HCT116 (cell line): ENCODE data around the gene STK36. TPM values are rescaled to one million over a fixed set of nuclear protein-coding genes. Genes with fewer than 3 reads are reported as not detected.

Experiments used
- ATAC-seq: fragments of 200-7000 bp; cut with Tn5 transposase; 2 replicates; pipeline ENCODE4 v1.9.1; 2020; ENCODE audit warnings: mild to moderate bottlenecking, moderate library complexity
- BruUV-seq: library from RNA; stranded (reverse); fragments of 400-500 nt; replicated peaks from 2 replicates; lab custom pipeline; 2021; lab: Mats Ljungman, UMichigan
- CTCF ChIA-PET: fragments of 300-600 bp; sonication (Branson Sonifier 250); formaldehyde crosslinking; loops from one replicate; lab custom pipeline; 2021; ENCODE audit warnings: antibody characterized with exemption; lab: Charles Lee
- POLR2A ChIA-PET: fragments of 300-600, 350-600 bp; sonication (Branson Sonifier 250); formaldehyde crosslinking; loops from one replicate; lab custom pipeline; 2021; ENCODE audit warnings: antibody characterized with exemption; lab: Charles Lee
- RAD21 ChIA-PET, 2 experiments: fragments of 300-600 bp; sonication (Branson Sonifier 250); formaldehyde crosslinking; loops; one replicate each; lab custom pipeline; 2023; ENCODE audit warnings: low total read pairs in 2 of 2; ENCODE audit not compliant: uncharacterized antibody in 2 of 2, unreplicated experiment in 2 of 2, low non-redundant PET in 1 of 2; lab: Charles Lee
- DNase-seq: peaks from one replicate; pipeline ENCODE4 v3.0.0-alpha.2; 2010; ENCODE audit warnings: low read depth, low spot score
- H2AFZ ChIP-seq: fragments of 200-600 bp; shearing (Covaris generic), sonication (generic); 2 replicates; pipeline ENCODE4 v1.6.1; 2017; ENCODE audit warnings: low read depth, mixed run types, mixed read lengths, antibody characterized with exemption, low read length; ENCODE audit not compliant: poor library complexity, severe bottlenecking
- H3K27ac ChIP-seq: 2 replicates; pipeline ENCODE4 v1.5.1; 2012; ENCODE audit warnings: low read depth, low read length
- H3K27me3 ChIP-seq: fragments of 200-600 bp; sonication (generic); 2 replicates; pipeline ENCODE4 v1.6.1; 2016; ENCODE audit warnings: mixed run types, low read length, mixed read lengths; ENCODE audit not compliant: insufficient read depth
- H3K36me3 ChIP-seq, 2 experiments: fragments of 200-500 bp in 1 of 2; fragments of 200-600 bp in 1 of 2; sonication (Bioruptor generic) in 1 of 2; sonication (generic) in 1 of 2; 2 replicates each; pipeline versions ENCODE4 v1.5.1 to v1.6.1; 2014 to 2016; ENCODE audit warnings: low read length in 2 of 2, inconsistent platforms in 1 of 2, mixed read lengths in 1 of 2, mixed run types in 1 of 2; ENCODE audit not compliant: insufficient read depth in 2 of 2, control insufficient read depth in 1 of 2
- H3K4me1 ChIP-seq, 2 experiments: fragments of 200-600 bp in 1 of 2; sonication (generic) in 1 of 2; 2 replicates each; pipeline versions ENCODE4 v1.5.1 to v1.6.1; 2012 to 2017; ENCODE audit warnings: low read length in 2 of 2, inconsistent platforms in 1 of 2, mild to moderate bottlenecking in 1 of 2, mixed read lengths in 1 of 2, mixed run types in 1 of 2, moderate library complexity in 1 of 2; ENCODE audit not compliant: insufficient read depth in 2 of 2, control insufficient read depth in 1 of 2
- H3K4me2 ChIP-seq: fragments of 200-600 bp; sonication (generic); 2 replicates; pipeline ENCODE4 v1.6.1; 2017; ENCODE audit warnings: mixed run types, low read length, mixed read lengths
- H3K4me3 ChIP-seq, 2 experiments: fragments of 200-600 bp in 1 of 2; sonication (generic) in 1 of 2; replicated peaks in 1 of 2; 2 replicates each; pipeline ENCODE4 v1.5.1; 2011 to 2016; ENCODE audit warnings: low read length in 2 of 2, control low read depth in 1 of 2, low read depth in 1 of 2, mild to moderate bottlenecking in 1 of 2, mixed read lengths in 1 of 2, mixed run types in 1 of 2
- H3K79me2 ChIP-seq: fragments of 200-600 bp; sonication (generic); 2 replicates; pipeline ENCODE4 v1.6.1; 2017; ENCODE audit warnings: mild to moderate bottlenecking, mixed run types, low read length, moderate library complexity, mixed read lengths; ENCODE audit not compliant: insufficient read depth
- H3K9ac ChIP-seq: fragments of 200-600 bp; sonication (generic); 2 replicates; pipeline ENCODE4 v1.6.1; 2016; ENCODE audit warnings: low read length, mixed read lengths
- H3K9me2 ChIP-seq: fragments of 200-600 bp; sonication (generic), shearing (Covaris generic); 2 replicates; pipeline ENCODE4 v1.6.1; 2017; ENCODE audit warnings: mixed run types, mild to moderate bottlenecking, moderate library complexity; ENCODE audit not compliant: insufficient read depth
- H3K9me3 ChIP-seq, 2 experiments: fragments of 200-500 bp in 1 of 2; fragments of 200-600 bp in 1 of 2; sonication (Bioruptor generic) in 1 of 2; sonication (generic) in 1 of 2; 2 replicates each; pipeline ENCODE4 v1.6.1; 2014 to 2017; ENCODE audit warnings: low read length in 2 of 2, mixed read lengths in 2 of 2, inconsistent platforms in 1 of 2, low read depth in 1 of 2, mild to moderate bottlenecking in 1 of 2, mixed run types in 1 of 2, moderate library complexity in 1 of 2; ENCODE audit not compliant: control insufficient read depth in 1 of 2, insufficient read depth in 1 of 2
- H4K20me1 ChIP-seq: fragments of 200-600 bp; sonication (generic), shearing (Covaris generic); 2 replicates; pipeline ENCODE4 v1.6.1; 2017; ENCODE audit warnings: mixed run types, mild to moderate bottlenecking, moderate library complexity; ENCODE audit not compliant: insufficient read depth
- EGR1 ChIP-seq: IDR thresholded peaks from 2 replicates; pipeline ENCODE4 v1.6.1; 2012; ENCODE audit warnings: low read depth
- ELF1 ChIP-seq: IDR thresholded peaks from 2 replicates; pipeline ENCODE4 v1.6.1; 2012; ENCODE audit warnings: low read depth, borderline replicate concordance
- EZH2phosphoT487 ChIP-seq: fragments of 200-600 bp; IDR thresholded peaks from 2 replicates; pipeline ENCODE4 v1.6.1; 2018; ENCODE audit warnings: antibody characterized with exemption, borderline replicate concordance
- FOSL1 ChIP-seq: IDR thresholded peaks from 2 replicates; pipeline ENCODE4 v1.6.1; 2012; ENCODE audit warnings: low read depth
- JUND ChIP-seq: IDR thresholded peaks from 2 replicates; pipeline ENCODE4 v1.6.1; 2012
- POLR2AphosphoS5 ChIP-seq: IDR thresholded peaks from 2 replicates; pipeline ENCODE4 v1.6.1; 2011; ENCODE audit warnings: mild to moderate bottlenecking, low read depth, low read length, moderate library complexity
- REST ChIP-seq: IDR thresholded peaks from 2 replicates; pipeline ENCODE4 v1.6.1; 2012; ENCODE audit warnings: low read depth
- SIN3A ChIP-seq: IDR thresholded peaks from 2 replicates; pipeline ENCODE4 v1.6.1; 2012; ENCODE audit warnings: low read depth
- SRF ChIP-seq: IDR thresholded peaks from 2 replicates; pipeline ENCODE4 v1.6.1; 2012; ENCODE audit warnings: low read depth
- ZBTB33 ChIP-seq: IDR thresholded peaks from 2 replicates; pipeline ENCODE4 v1.6.1; 2011; ENCODE audit warnings: mild to moderate bottlenecking, low read length, moderate library complexity; ENCODE audit not compliant: insufficient replicate concordance; ENCODE audit errors: extremely low read depth
- ZNF274 ChIP-seq: fragments of 200-500 bp; sonication (Bioruptor generic); IDR thresholded peaks from 2 replicates; pipeline ENCODE4 v1.6.1; 2014; ENCODE audit warnings: mild to moderate bottlenecking, low read depth, low read length, inconsistent platforms
- intact Hi-C: fragments of 100-400 bp; cut with micrococcal nuclease; formaldehyde crosslinking; loops from 2 replicates; pipeline ENCODE4 v1.10.0; 2022
- total RNA-seq: library from RNA; stranded (reverse); gene quantifications from one replicate; pipeline ENCODE4 v1.2.1, GENCODE V29; 2021; ENCODE audit not compliant: unreplicated experiment
- TF ChIP-seq, protein P1 (sequence below), 3 experiments: fragments of 200-600 bp in 1 of 3; sonication (generic) in 1 of 3; IDR thresholded peaks in 2 of 3; conservative IDR thresholded peaks in 1 of 3; 2 replicates each; pipeline ENCODE4 v1.5.1; 2012 to 2017; ENCODE audit warnings: low read depth in 2 of 3, low read length in 2 of 3, antibody characterized with exemption in 1 of 3, borderline replicate concordance in 1 of 3, control low read depth in 1 of 3, mild to moderate bottlenecking in 1 of 3, mixed read lengths in 1 of 3, mixed run types in 1 of 3, moderate library complexity in 1 of 3; ENCODE audit not compliant: insufficient read depth in 1 of 3
- TF ChIP-seq, protein P2 (sequence below): IDR thresholded peaks from 2 replicates; pipeline ENCODE4 v1.6.1; 2012

The STK36 gene
- total RNA-seq, 1 experiment from 2014 or later = 45.5 TPM

DNA sequence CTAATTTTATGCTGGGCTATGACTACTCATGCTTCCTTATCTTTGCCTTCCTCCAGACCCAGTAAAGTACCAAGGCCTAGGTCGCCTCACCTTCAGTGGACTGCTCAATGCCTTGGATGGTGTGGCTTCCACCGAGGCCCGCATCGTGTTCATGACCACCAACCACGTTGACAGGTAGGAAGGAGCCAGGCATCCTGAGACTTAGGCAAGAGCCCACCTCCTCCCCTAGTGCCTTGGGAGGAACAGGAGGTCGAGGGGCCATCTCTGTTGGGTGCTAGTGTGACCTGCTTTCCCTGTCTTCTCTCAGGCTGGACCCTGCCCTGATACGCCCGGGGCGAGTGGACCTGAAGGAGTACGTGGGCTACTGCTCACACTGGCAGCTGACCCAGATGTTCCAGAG is 9.1 kb upstream of the STK36 start:
- H3K27ac ChIP-seq = no peak overlapping the region
- peaks cover 27% of the 10 kb centered on the region for H3K79me2 ChIP-seq
- H3K9me2 ChIP-seq = no peaks in the 10 kb centered on the region
- DNase-seq (no peak), ATAC-seq (no peak)
- H3K4me3 ChIP-seq = no peak overlapping the region
- TF ChIP-seq FOSL1 (no peak), ZNF274 (no peak), ELF1 (no peak), SIN3A (no peak), POLR2AphosphoS5 (no peak), JUND (no peak)
- TF ChIP-seq, protein P1, sequence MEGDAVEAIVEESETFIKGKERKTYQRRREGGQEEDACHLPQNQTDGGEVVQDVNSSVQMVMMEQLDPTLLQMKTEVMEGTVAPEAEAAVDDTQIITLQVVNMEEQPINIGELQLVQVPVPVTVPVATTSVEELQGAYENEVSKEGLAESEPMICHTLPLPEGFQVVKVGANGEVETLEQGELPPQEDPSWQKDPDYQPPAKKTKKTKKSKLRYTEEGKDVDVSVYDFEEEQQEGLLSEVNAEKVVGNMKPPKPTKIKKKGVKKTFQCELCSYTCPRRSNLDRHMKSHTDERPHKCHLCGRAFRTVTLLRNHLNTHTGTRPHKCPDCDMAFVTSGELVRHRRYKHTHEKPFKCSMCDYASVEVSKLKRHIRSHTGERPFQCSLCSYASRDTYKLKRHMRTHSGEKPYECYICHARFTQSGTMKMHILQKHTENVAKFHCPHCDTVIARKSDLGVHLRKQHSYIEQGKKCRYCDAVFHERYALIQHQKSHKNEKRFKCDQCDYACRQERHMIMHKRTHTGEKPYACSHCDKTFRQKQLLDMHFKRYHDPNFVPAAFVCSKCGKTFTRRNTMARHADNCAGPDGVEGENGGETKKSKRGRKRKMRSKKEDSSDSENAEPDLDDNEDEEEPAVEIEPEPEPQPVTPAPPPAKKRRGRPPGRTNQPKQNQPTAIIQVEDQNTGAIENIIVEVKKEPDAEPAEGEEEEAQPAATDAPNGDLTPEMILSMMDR (IDR thresholded peaks at IDR 0.05 in 2 of 3, conservative IDR thresholded peaks at IDR 0.05 in 1 of 3; ENCODE audit: borderline replicate concordance in 1 of 3, insufficient read depth in 1 of 3, low read depth in 2 of 3, low read length in 2 of 3) = no peak
- H3K27me3 ChIP-seq = no peaks in the 10 kb centered on the region
- no peaks in the 10 kb centered on the region; the same call in 1 of the 2 replicates for H4K20me1 ChIP-seq
- peaks cover 0 to 16% of the 10 kb centered on the region in 2 experiments; a peak in 2 of 4 replicates for H3K4me1 ChIP-seq
- no TSS peak for BruUV-seq
- H3K9me3 ChIP-seq = no peaks in the 10 kb centered on the region
- peaks cover 37 to 49% of the 10 kb centered on the region in 2 experiments for H3K36me3 ChIP-seq
- ChIA-PET CTCF (no interaction called here), RAD21 (no interaction called here), POLR2A (no interaction called here)
- H2AFZ ChIP-seq = no peak overlapping the region
- no peak overlapping the region for H3K9ac ChIP-seq
- no peak overlapping the region for H3K4me2 ChIP-seq
- intact Hi-C loops = no loop called here

DNA sequence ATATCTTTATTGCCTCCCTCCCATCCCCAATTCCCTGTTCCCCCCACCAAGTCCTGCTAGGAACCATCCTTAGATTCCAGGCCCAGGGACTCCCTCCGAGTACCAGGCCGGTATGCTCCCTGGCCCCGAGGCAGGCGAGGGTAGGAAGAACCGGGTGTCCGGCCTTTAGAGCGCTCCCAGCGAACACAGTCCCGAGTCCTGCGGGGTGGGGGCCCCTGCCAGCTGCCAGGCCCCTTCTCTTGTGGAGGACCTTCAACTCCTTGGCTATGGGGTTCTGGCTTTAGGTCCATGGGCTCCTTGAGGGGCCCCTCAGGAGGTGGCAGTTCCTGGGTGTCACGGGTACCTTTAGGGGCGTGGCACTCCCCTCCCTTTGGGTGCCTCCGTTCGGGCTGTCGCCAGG is 8.0 kb upstream of the STK36 start:
- ChIA-PET RAD21 (no interaction called here), POLR2A (no interaction called here), CTCF (no interaction called here)
- peaks cover 20% of the 10 kb centered on the region for H3K79me2 ChIP-seq
- peaks cover 0 to 9% of the 10 kb centered on the region in 2 experiments; a peak in 2 of 4 replicates for H3K4me1 ChIP-seq
- H4K20me1 ChIP-seq = no peaks in the 10 kb centered on the region
- DNase-seq (no peak), ATAC-seq (no peak)
- no peaks in the 10 kb centered on the region for H3K27me3 ChIP-seq
- BruUV-seq = no TSS peak
- H3K9me3 ChIP-seq = no peaks in the 10 kb centered on the region
- H2AFZ ChIP-seq = no peak overlapping the region
- no peak overlapping the region for H3K4me2 ChIP-seq
- H3K9ac ChIP-seq = no peak overlapping the region
- peaks cover 38 to 52% of the 10 kb centered on the region in 2 experiments for H3K36me3 ChIP-seq
- intact Hi-C loops = no loop called here
- no peaks in the 10 kb centered on the region for H3K9me2 ChIP-seq
- no peak overlapping the region for H3K4me3 ChIP-seq
- no peak overlapping the region for H3K27ac ChIP-seq
- TF ChIP-seq, protein P2, sequence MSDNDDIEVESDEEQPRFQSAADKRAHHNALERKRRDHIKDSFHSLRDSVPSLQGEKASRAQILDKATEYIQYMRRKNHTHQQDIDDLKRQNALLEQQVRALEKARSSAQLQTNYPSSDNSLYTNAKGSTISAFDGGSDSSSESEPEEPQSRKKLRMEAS = no peak
- TF ChIP-seq ELF1 (no peak), ZBTB33 (no peak), SRF (no peak), REST (no peak), EZH2phosphoT487 (no peak), EGR1 (no peak)
